Mesenchymal stem cell (in vitro differentiated cells and primary cell): Measurements from ENCODE around the gene ZNF57.
"Not testable (repeated sequence)": the region's sequence is repeated elsewhere in the genome, so short reads cannot be mapped to it uniquely, and the experiment has no call there.

ENCODE experiments used
- DNase-seq: peaks from one replicate; pipeline ENCODE4 v3.0.0-alpha.2; 2013
- H2AFZ ChIP-seq: one replicate; pipeline ENCODE4 v1.6.1; 2013; ENCODE audit warnings: low read depth, mild to moderate bottlenecking, control low read depth, inconsistent platforms, low read length, moderate library complexity
- H2AK5ac ChIP-seq: 2 replicates; pipeline ENCODE4 v1.6.1; 2013; ENCODE audit warnings: low read length, moderate library complexity, mild to moderate bottlenecking, inconsistent platforms; ENCODE audit not compliant: severe bottlenecking
- H2BK120ac ChIP-seq: one replicate; pipeline ENCODE4 v1.6.1; 2013; ENCODE audit warnings: low read depth, mild to moderate bottlenecking, inconsistent platforms, low read length, moderate library complexity
- H2BK12ac ChIP-seq, 2 experiments: one replicate each; pipeline ENCODE4 v1.6.1; 2013; ENCODE audit warnings: inconsistent platforms in 2 of 2, low read length in 2 of 2, mild to moderate bottlenecking in 2 of 2, moderate library complexity in 2 of 2, control low read depth in 1 of 2
- H2BK15ac ChIP-seq: one replicate; pipeline ENCODE4 v1.6.1; 2013; ENCODE audit warnings: mild to moderate bottlenecking, low read depth, inconsistent platforms; ENCODE audit not compliant: poor library complexity, severe bottlenecking
- H2BK5ac ChIP-seq: 2 replicates; pipeline ENCODE4 v1.6.1; 2013; ENCODE audit warnings: low read depth, mild to moderate bottlenecking, low read length, control low read depth, inconsistent platforms; ENCODE audit not compliant: poor library complexity, severe bottlenecking
- H3K14ac ChIP-seq, 2 experiments: one replicate each; pipeline ENCODE4 v1.6.1; 2013; ENCODE audit warnings: inconsistent platforms in 2 of 2, low read length in 2 of 2, control low read depth in 1 of 2, mild to moderate bottlenecking in 1 of 2, moderate library complexity in 1 of 2
- H3K18ac ChIP-seq, 2 experiments: one replicate each; pipeline ENCODE4 v1.6.1; 2013; ENCODE audit warnings: inconsistent platforms in 2 of 2, low read length in 2 of 2, control low read depth in 1 of 2, low read depth in 1 of 2, mild to moderate bottlenecking in 1 of 2
- H3K23ac ChIP-seq, 2 experiments: one replicate each; pipeline ENCODE4 v1.6.1; 2013; ENCODE audit warnings: inconsistent platforms in 2 of 2, low read length in 2 of 2, mild to moderate bottlenecking in 2 of 2, moderate library complexity in 2 of 2, control low read depth in 1 of 2
- H3K27ac ChIP-seq: 2 replicates; pipeline ENCODE4 v1.5.1; 2013; ENCODE audit warnings: mild to moderate bottlenecking, moderate library complexity, low read length, control low read depth, inconsistent platforms; ENCODE audit not compliant: poor library complexity, severe bottlenecking
- H3K27me3 ChIP-seq, 2 experiments: 2 replicates each; pipeline versions ENCODE4 v1.6.1 to v1.7.0; 2013; ENCODE audit warnings: low read length in 2 of 2, mild to moderate bottlenecking in 2 of 2, moderate library complexity in 2 of 2, control low read depth in 1 of 2, inconsistent platforms in 1 of 2; ENCODE audit not compliant: control insufficient read depth in 1 of 2, insufficient read depth in 1 of 2
- H3K36me3 ChIP-seq, 2 experiments: 2 replicates each; pipeline versions ENCODE4 v1.6.1 to v1.7.0; 2013; ENCODE audit warnings: low read length in 2 of 2, control low read depth in 1 of 2, inconsistent platforms in 1 of 2, low read depth in 1 of 2, mild to moderate bottlenecking in 1 of 2; ENCODE audit not compliant: insufficient read depth in 2 of 2, control insufficient read depth in 1 of 2
- H3K4ac ChIP-seq, 2 experiments: one replicate each; pipeline ENCODE4 v1.6.1; 2013; ENCODE audit warnings: inconsistent platforms in 2 of 2, low read length in 2 of 2, mild to moderate bottlenecking in 2 of 2, moderate library complexity in 2 of 2, control low read depth in 1 of 2, low read depth in 1 of 2
- H3K4me1 ChIP-seq: 2 replicates; pipeline ENCODE4 v1.6.1; 2013; ENCODE audit warnings: low read depth, low read length, control low read depth; ENCODE audit not compliant: control insufficient read depth, insufficient read depth
- H3K4me2 ChIP-seq: 2 replicates; pipeline ENCODE4 v1.6.1; 2013; ENCODE audit warnings: low read length, mild to moderate bottlenecking, inconsistent platforms; ENCODE audit not compliant: poor library complexity, severe bottlenecking
- H3K4me3 ChIP-seq, 2 experiments: 2 replicates each; pipeline versions ENCODE4 v1.5.1 to v1.7.0; 2013; ENCODE audit warnings: low read length in 2 of 2, mild to moderate bottlenecking in 2 of 2, control low read depth in 1 of 2, low read depth in 1 of 2; ENCODE audit not compliant: insufficient read depth in 1 of 2
- H3K79me1 ChIP-seq: replicated peaks from 2 replicates; pipeline ENCODE4 v1.6.1; 2013; ENCODE audit warnings: mild to moderate bottlenecking, control low read depth, low read length, inconsistent platforms; ENCODE audit not compliant: poor library complexity, severe bottlenecking
- H3K9ac ChIP-seq: 2 replicates; pipeline ENCODE4 v1.7.0; 2013; ENCODE audit warnings: mild to moderate bottlenecking, low read length, moderate library complexity
- H3K9me3 ChIP-seq: 2 replicates; pipeline ENCODE4 v1.7.0; 2013; ENCODE audit warnings: mild to moderate bottlenecking, low read length; ENCODE audit not compliant: control insufficient read depth
- H4K8ac ChIP-seq: one replicate; pipeline ENCODE4 v1.6.1; 2013; ENCODE audit warnings: inconsistent platforms, mild to moderate bottlenecking, low read length, moderate library complexity
- H4K91ac ChIP-seq: one replicate; pipeline ENCODE4 v1.6.1; 2013; ENCODE audit warnings: mild to moderate bottlenecking, low read length, inconsistent platforms
- whole genome bisulfite sequencing: methylation state at CpG from one replicate; pipeline ENCODE4 v1.1.7; 2013; ENCODE audit warnings: mixed read lengths; 5-methylcytosine and 5-hydroxymethylcytosine counted together

The ZNF57 gene

DNA sequence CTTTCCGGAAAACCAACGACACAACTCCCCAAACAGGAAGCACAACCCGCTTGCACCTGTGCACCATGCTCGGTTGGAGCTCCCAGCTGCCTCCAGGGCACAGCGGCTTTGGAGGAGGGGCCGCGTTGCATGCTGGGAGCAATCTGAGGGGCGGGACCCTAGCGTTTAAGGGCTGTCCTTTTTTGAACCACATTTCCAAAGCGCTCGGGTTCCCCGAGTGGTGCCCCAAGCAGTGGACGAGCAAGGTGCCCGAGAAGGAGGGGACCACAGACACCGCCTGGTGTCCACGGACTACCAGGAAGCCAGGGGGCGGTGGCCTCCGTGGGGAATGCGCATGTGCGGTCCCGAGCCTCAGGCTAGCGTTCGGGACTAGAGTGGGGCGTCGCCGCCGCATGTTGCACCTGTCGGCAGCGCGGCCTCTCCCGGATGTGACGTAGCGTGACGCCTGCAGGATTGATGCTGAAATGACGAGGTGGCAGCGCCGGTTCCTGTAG, 11.9 kb upstream of the ZNF57 start:
- H3K27ac ChIP-seq, result no peak overlapping the region
- no peak overlapping the region for H4K8ac ChIP-seq

DNA sequence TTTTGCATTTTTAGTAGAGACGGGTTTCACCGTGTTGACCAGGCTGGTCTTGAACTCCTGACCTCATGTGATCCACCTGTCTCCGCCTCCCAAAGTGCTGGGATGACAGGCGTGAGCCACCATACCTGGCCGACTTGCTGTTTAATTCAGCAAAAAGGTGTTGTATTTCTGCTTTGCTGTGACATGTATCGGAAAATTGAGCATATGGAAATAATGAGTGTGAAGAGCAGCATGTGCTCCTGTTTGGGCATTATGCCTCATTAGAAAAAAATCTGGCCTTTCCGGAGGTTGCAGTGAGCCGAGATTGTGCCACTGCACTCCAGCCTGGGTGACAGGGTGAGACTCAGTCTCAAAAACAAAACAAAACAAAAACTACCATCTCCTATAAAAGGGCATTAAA, 10.2 kb upstream of the ZNF57 start:
- H3K14ac ChIP-seq, H3K4me3 ChIP-seq, H3K4me1 ChIP-seq, H3K27ac ChIP-seq, H3K18ac ChIP-seq, H4K91ac ChIP-seq, H3K23ac ChIP-seq, H2BK120ac ChIP-seq, H2AFZ ChIP-seq, H2BK5ac ChIP-seq, H2AK5ac ChIP-seq, DNase-seq, H3K9ac ChIP-seq, H2BK15ac ChIP-seq, H3K27me3 ChIP-seq, H3K79me1 ChIP-seq, H3K4me2 ChIP-seq, H3K4ac ChIP-seq, H3K9me3 ChIP-seq, H4K8ac ChIP-seq, H3K36me3 ChIP-seq, H2BK12ac ChIP-seq: not testable (repeated sequence)
- 87% methylated on average over 8 of the region's 8 CpGs for WGBS

More for the DNA sequence above, 11.9 kb upstream of the ZNF57 start:
- Histone ChIP-seq H3K14ac (no peak overlapping the region), H3K9ac (no peak overlapping the region), H2BK12ac (no peak overlapping the region), H3K18ac (peak overlapping the region in 1 of 2 experiments; percentile 0), H3K79me1 (no peaks in the 10 kb centered on the region), H3K23ac (no peak overlapping the region), H2BK15ac (no peak overlapping the region), H3K36me3 (no peaks in the 10 kb centered on the region), H3K4me3 (peak overlapping the region in 1 of 2 experiments; percentile 68), H2AK5ac (no peak overlapping the region), H3K4me1 (no peaks in the 10 kb centered on the region), H2BK5ac (no peak overlapping the region), H3K27me3 (peaks cover 0 to 4% of the 10 kb centered on the region in 2 experiments), H3K9me3 (no peaks in the 10 kb centered on the region), H3K4me2 (no peak overlapping the region), H2BK120ac (no peak overlapping the region), H3K4ac (no peak overlapping the region), H2AFZ (no peak overlapping the region), H4K91ac (no peak overlapping the region)
- 87% methylated on average over 37 of the region's 37 CpGs for WGBS
- DNase-seq, result no peak

DNA sequence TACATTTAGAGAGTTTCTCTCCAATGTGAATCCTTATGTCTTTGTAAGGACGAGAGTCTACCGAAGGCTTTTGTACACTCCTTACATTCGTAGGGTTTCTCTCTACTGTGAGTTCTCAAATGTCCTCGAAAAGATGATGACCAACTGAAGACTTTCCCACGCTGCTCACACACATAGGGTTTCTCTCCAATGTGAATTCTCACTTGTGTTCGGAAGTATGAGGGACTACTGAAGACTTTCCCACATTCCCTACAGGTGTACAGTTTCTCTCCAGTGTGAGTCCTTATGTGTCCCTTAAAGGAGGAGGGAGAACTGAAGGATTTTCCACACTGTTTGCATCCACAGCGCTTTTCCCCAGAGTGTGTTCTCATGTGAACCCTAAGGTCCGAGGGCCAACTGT, 4.0 kb upstream of the ZNF57 start:
- H2AK5ac ChIP-seq, result no peak overlapping the region
- peaks cover 5% of the 10 kb centered on the region for H3K79me1 ChIP-seq
- no peak overlapping the region for H4K8ac ChIP-seq
- no peak overlapping the region for H2BK120ac ChIP-seq
- H3K18ac ChIP-seq, result no peak overlapping the region
- H3K23ac ChIP-seq, result no peak overlapping the region
- no peak overlapping the region for H3K4ac ChIP-seq
- H2BK12ac ChIP-seq, result no peak overlapping the region
- no peak overlapping the region for H2BK5ac ChIP-seq
- no peak overlapping the region for H3K4me2 ChIP-seq
- H3K36me3 ChIP-seq, result no peaks in the 10 kb centered on the region
- H2AFZ ChIP-seq, result no peak overlapping the region
- DNase-seq, result no peak
- peaks cover 0 to 4% of the 10 kb centered on the region in 2 experiments for H3K27me3 ChIP-seq
- H3K4me1 ChIP-seq, result peaks cover 5% of the 10 kb centered on the region
- 63% methylated on average over 7 of the region's 8 CpGs for WGBS
- H3K9me3 ChIP-seq, result peaks cover 8% of the 10 kb centered on the region
- no peak overlapping the region for H3K14ac ChIP-seq
- H3K9ac ChIP-seq, result no peak overlapping the region
- no peak overlapping the region for H3K27ac ChIP-seq
- H2BK15ac ChIP-seq, result no peak overlapping the region
- H3K4me3 ChIP-seq, result no peak overlapping the region
- H4K91ac ChIP-seq, result no peak overlapping the region

DNA sequence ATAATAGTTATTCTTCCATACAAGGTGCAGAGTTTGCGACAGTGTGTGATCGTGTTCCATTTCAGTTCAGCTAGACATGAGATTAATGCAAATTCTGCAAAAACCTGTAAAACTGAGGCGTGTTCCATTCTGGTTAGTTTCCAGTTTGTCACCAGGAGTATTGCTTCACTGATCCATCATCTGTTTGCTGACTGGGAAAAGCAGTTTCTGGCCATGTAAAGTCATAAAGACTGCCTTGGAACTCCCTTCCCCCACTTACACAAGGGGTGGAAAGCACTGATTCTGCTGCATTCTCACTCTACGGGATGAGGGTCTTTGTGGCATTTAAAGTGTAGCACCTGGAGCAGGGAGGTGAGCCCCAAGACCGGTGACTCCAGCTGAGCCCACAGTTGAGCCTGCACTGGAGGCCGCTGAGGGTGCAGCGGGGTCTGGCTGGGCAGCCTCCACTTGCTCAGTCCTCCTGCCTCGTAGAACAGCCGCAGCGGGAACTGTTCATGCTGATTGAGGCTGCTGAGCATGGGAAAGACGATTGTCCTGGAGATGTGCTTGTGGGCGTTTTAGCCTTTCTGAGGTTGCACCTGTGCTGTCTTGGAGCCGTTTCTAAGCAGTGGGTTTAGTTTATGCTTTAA, 2.0 kb downstream of the ZNF57 start:
- Histone ChIP-seq H4K91ac (no peak overlapping the region), H4K8ac (no peak overlapping the region), H3K36me3 (peaks cover 0 to 5% of the 10 kb centered on the region in 2 experiments), H3K9ac (peak overlapping the region; percentile 89), H3K79me1 (peaks cover 34% of the 10 kb centered on the region), H2BK120ac (no peak overlapping the region), H3K4me1 (peaks cover 9% of the 10 kb centered on the region), H2BK12ac (no peak overlapping the region), H3K27ac (no peak overlapping the region), H2AK5ac (no peak overlapping the region), H3K4me3 (no peak overlapping the region), H3K4me2 (no peak overlapping the region), H3K23ac (no peak overlapping the region), H3K18ac (no peak overlapping the region), H3K14ac (no peak overlapping the region), H3K4ac (no peak overlapping the region), H2BK15ac (no peak overlapping the region), H3K9me3 (no peaks in the 10 kb centered on the region), H3K27me3 (no peaks in the 10 kb centered on the region), H2AFZ (no peak overlapping the region), H2BK5ac (no peak overlapping the region)
- no peak for DNase-seq
- WGBS, result 91% methylated on average over 13 of the region's 13 CpGs
